ENCODE data around the gene SPG7. TPM values are rescaled to one million over a fixed set of nuclear protein-coding genes. Genes with fewer than 3 reads are reported as not detected.
"Not testable (repeated sequence)": the region's sequence is repeated elsewhere in the genome, so short reads cannot be mapped to it uniquely, and the experiment has no call there.

SPG7 gene
- 100 to 1,000 TPM in 1 of 2 donors, 10 to 100 TPM in 1; 81.4 to 134 TPM for total RNA-seq
- polyA plus RNA-seq (ENCODE audit: insufficient read length in 2 of 2), result 100 to 1,000 TPM in 1 of 2 donors, 10 to 100 TPM in 1; 92.0 to 150 TPM
- long read RNA-seq, donor 1, full-length matches to known transcripts, result 36 of 142 reads
- long read RNA-seq, donor 1, partial matches to known transcripts, result 52 of 142 reads
- long read RNA-seq, donor 1, other reads (novel, unspliced or antisense), result 54 of 142 reads
- long read RNA-seq, donor 2, full-length matches to known transcripts, result 12 of 19 reads
- long read RNA-seq, donor 2, partial matches to known transcripts, result 7 of 19 reads
- long read RNA-seq, donor 2, other reads (novel, unspliced or antisense), result 0 of 19 reads
- long read RNA-seq, donor 3, transcript SPG7-268 (17 exons, 3,359 nt), result major isoform, 7 of 16 reads
- long read RNA-seq, donor 3, partial matches to known transcripts, result 7 of 16 reads
- long read RNA-seq, donor 3, other reads (novel, unspliced or antisense), result 0 of 16 reads
- long read RNA-seq, donor 4, full-length matches to known transcripts, result 29 of 29 reads
- long read RNA-seq, donor 4, partial matches to known transcripts, result 0 of 29 reads
- long read RNA-seq, donor 4, other reads (novel, unspliced or antisense), result 0 of 29 reads

DNA sequence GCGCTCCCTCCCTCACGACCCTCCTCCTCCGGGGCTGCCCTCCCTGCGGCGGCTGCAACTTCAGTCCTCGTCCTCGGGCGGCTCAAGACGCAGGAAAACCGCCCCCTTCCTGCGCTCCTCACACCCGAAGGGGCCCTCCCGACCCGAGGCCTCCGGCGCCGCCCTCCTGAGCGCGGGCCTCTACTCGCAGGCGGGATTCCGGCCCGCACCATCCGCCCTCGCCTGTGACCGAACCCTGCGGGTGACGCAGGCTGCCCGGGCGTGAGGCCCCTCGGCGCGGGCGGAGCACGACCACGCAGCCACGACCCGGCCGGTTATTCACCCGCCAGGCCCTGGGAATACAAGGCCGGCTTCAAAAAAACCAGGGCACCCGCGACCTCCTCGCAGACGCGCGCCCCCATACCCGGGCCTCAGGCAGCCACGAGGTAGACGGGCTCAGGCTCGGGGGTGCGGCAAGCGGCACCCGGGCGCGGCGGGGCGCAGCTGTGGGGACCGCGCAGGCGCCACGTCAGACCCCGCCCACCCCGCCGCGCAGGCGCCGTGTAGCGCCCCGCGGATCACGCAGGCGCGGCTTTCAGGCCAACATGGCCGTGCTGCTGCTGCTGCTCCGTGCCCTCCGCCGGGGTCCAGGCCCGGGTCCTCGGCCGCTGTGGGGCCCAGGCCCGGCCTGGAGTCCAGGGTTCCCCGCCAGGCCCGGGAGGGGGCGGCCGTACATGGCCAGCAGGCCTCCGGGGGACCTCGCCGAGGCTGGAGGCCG is at the start of gene SPG7:
SPG7 (plus strand) TSS at position 570 of the 757 bp plus-strand sequence; CDS start at position 585, 15 bp downstream.
- peak; percentile 77 to 97 (median 86) for DNase-seq (ENCODE audit: low read depth in 4 of 6, low spot score in 6 of 6)
- under 1% methylated on average over 90 of the region's 90 CpGs for WGBS (ENCODE audit: insufficient coverage)
- H3K36me3 ChIP-seq (ENCODE audit: control insufficient read depth, insufficient read depth, low read length), result peaks cover 24% of the 10 kb centered on the region
- H3K4me1 ChIP-seq (ENCODE audit: control insufficient read depth, insufficient read depth, low read length), result peaks cover 32% of the 10 kb centered on the region
- no peaks in the 10 kb centered on the region for H3K9me3 ChIP-seq (ENCODE audit: control insufficient read depth, insufficient read depth, low read length)
- no peaks in the 10 kb centered on the region for H3K27me3 ChIP-seq (ENCODE audit: control insufficient read depth, insufficient read depth, low read length)
- H3K27ac ChIP-seq (ENCODE audit: low read depth, low read length), result peak within 1 kb of the TSS; percentile 90
- peak within 1 kb of the TSS; percentile 69 for H3K4me3 ChIP-seq (ENCODE audit: low read depth, low read length)

DNA sequence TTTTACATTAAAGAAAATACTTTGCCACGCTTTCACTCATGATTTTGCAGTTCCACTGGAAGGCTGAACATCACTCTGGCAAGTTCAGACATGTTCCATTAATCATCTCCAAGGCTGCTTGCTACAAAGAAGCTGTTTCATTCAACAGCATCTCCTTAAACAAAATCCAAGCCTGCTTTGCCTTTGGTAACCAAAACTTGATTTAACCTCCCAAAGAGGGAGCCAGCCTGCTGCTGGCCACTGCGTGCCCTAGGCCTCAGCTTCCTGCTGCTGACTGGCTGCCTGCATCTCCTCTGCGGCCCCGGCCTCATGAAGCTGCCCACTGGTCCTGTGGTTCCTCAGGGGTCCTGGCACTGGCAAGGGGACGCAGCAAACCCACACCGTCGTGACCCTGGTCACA is 49.7 kb upstream of the SPG7 start:
- peaks cover 3% of the 10 kb centered on the region for H3K36me3 ChIP-seq (ENCODE audit: control insufficient read depth, insufficient read depth, low read length)
- H3K9me3 ChIP-seq (ENCODE audit: control insufficient read depth, insufficient read depth, low read length), result no peaks in the 10 kb centered on the region
- no peak overlapping the region for H3K4me3 ChIP-seq (ENCODE audit: low read depth, low read length)
- DNase-seq (ENCODE audit: low read depth in 4 of 6, low spot score in 6 of 6), result no peak
- peaks cover 13% of the 10 kb centered on the region for H3K4me1 ChIP-seq (ENCODE audit: control insufficient read depth, insufficient read depth, low read length)
- 96% methylated on average over 7 of the region's 7 CpGs for WGBS (ENCODE audit: insufficient coverage)
- no peaks in the 10 kb centered on the region for H3K27me3 ChIP-seq (ENCODE audit: control insufficient read depth, insufficient read depth, low read length)
- no peak overlapping the region for H3K27ac ChIP-seq (ENCODE audit: low read depth, low read length)

DNA sequence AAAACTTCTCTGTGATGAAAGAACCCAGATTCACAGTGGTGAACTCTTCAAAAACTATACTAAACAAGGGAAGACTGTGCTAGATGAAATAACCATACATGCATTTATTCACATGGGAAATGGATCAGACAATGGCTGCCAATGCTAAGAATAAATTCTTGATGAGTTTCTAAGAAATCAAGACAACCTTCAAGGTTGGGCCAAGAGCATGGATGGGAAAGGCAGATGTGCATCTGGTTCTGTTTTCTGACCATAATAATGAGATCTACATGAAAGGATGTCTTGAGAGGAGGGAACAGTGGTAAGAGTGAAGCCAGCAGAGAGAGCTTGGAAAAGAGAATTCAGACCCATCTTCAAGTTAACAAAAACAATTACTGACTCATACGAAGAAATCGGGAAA is 49.2 kb upstream of the SPG7 start:
- no CpG with 5 or more reads among the region's 2 CpGs for WGBS (ENCODE audit: insufficient coverage)
- no peaks in the 10 kb centered on the region for H3K9me3 ChIP-seq (ENCODE audit: control insufficient read depth, insufficient read depth, low read length)
- peaks cover 9% of the 10 kb centered on the region for H3K4me1 ChIP-seq (ENCODE audit: control insufficient read depth, insufficient read depth, low read length)
- H3K36me3 ChIP-seq (ENCODE audit: control insufficient read depth, insufficient read depth, low read length), result peaks cover 3% of the 10 kb centered on the region
- no peaks in the 10 kb centered on the region for H3K27me3 ChIP-seq (ENCODE audit: control insufficient read depth, insufficient read depth, low read length)
- H3K4me3 ChIP-seq (ENCODE audit: low read depth, low read length), result no peak overlapping the region
- H3K27ac ChIP-seq (ENCODE audit: low read depth, low read length), result no peak overlapping the region
- DNase-seq (ENCODE audit: low read depth in 4 of 6, low spot score in 6 of 6), result no peak

GRCh38 chr16:89460556-89460955 is 47.6 kb upstream of the SPG7 start:
- peaks cover 3% of the 10 kb centered on the region for H3K36me3 ChIP-seq (ENCODE audit: control insufficient read depth, insufficient read depth, low read length)
- H3K27ac ChIP-seq (ENCODE audit: low read depth, low read length), result no peak overlapping the region
- no peak overlapping the region for H3K4me3 ChIP-seq (ENCODE audit: low read depth, low read length)
- H3K27me3 ChIP-seq (ENCODE audit: control insufficient read depth, insufficient read depth, low read length), result no peaks in the 10 kb centered on the region
- DNase-seq (ENCODE audit: low read depth in 4 of 6, low spot score in 6 of 6), result no peak
- H3K9me3 ChIP-seq (ENCODE audit: control insufficient read depth, insufficient read depth, low read length), result no peaks in the 10 kb centered on the region
- 93% methylated on average over 5 of the region's 6 CpGs for WGBS (ENCODE audit: insufficient coverage)
- peaks cover 7% of the 10 kb centered on the region for H3K4me1 ChIP-seq (ENCODE audit: control insufficient read depth, insufficient read depth, low read length)

- not testable (repeated sequence) for H3K36me3 ChIP-seq (ENCODE audit: control insufficient read depth, insufficient read depth, low read length); H3K27ac ChIP-seq (ENCODE audit: low read depth, low read length); H3K9me3 ChIP-seq (ENCODE audit: control insufficient read depth, insufficient read depth, low read length); H3K27me3 ChIP-seq (ENCODE audit: control insufficient read depth, insufficient read depth, low read length); H3K4me3 ChIP-seq (ENCODE audit: low read depth, low read length); DNase-seq (ENCODE audit: low read depth in 4 of 6, low spot score in 6 of 6)
- H3K4me1 ChIP-seq (ENCODE audit: control insufficient read depth, insufficient read depth, low read length), result peaks cover 15% of the 10 kb centered on the region
- 60% methylated on average over 2 of the region's 15 CpGs for WGBS (ENCODE audit: insufficient coverage)
Measured at GRCh38 chr16:89461890-89462289, 46.3 kb upstream of the SPG7 start.

- H3K27ac ChIP-seq (ENCODE audit: low read depth, low read length); H3K27me3 ChIP-seq (ENCODE audit: control insufficient read depth, insufficient read depth, low read length); H3K36me3 ChIP-seq (ENCODE audit: control insufficient read depth, insufficient read depth, low read length); H3K4me3 ChIP-seq (ENCODE audit: low read depth, low read length); DNase-seq (ENCODE audit: low read depth in 4 of 6, low spot score in 6 of 6); H3K9me3 ChIP-seq (ENCODE audit: control insufficient read depth, insufficient read depth, low read length): not testable (repeated sequence)
- peaks cover 17% of the 10 kb centered on the region for H3K4me1 ChIP-seq (ENCODE audit: control insufficient read depth, insufficient read depth, low read length)
- WGBS (ENCODE audit: insufficient coverage), result 98% methylated on average over 7 of the region's 30 CpGs
Measured at GRCh38 chr16:89462639-89463038, 45.6 kb upstream of the SPG7 start.

DNA sequence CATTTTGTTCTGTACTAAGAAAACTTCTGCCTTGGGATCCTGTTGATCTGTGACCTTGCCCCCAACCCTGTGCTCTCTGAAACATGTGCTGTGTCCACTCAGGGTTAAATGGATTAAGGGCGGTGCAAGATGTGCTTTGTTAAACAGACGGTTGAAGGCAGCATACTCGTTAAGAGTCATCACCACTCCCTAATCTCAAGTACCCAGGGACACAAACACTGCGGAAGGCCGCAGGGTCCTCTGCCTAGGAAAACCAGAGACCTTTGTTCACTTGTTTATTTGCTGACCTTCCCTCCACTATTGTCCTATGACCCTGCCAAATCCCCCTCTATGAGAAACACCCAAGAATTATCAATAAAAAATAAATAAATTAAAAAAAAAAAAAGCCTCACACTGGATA is 44.9 kb upstream of the SPG7 start:
- H3K27ac ChIP-seq (ENCODE audit: low read depth, low read length); H3K4me3 ChIP-seq (ENCODE audit: low read depth, low read length); H3K27me3 ChIP-seq (ENCODE audit: control insufficient read depth, insufficient read depth, low read length); DNase-seq (ENCODE audit: low read depth in 4 of 6, low spot score in 6 of 6); H3K9me3 ChIP-seq (ENCODE audit: control insufficient read depth, insufficient read depth, low read length); H3K36me3 ChIP-seq (ENCODE audit: control insufficient read depth, insufficient read depth, low read length): not testable (repeated sequence)
- peaks cover 18% of the 10 kb centered on the region for H3K4me1 ChIP-seq (ENCODE audit: control insufficient read depth, insufficient read depth, low read length)
- WGBS (ENCODE audit: insufficient coverage), result no CpG with 5 or more reads among the region's 5 CpGs

- no peak for DNase-seq (ENCODE audit: low read depth in 4 of 6, low spot score in 6 of 6)
- Histone ChIP-seq H3K27ac (ENCODE audit: low read depth, low read length) (no peak overlapping the region), H3K4me1 (ENCODE audit: control insufficient read depth, insufficient read depth, low read length) (peaks cover 23% of the 10 kb centered on the region), H3K9me3 (ENCODE audit: control insufficient read depth, insufficient read depth, low read length) (no peaks in the 10 kb centered on the region), H3K4me3 (ENCODE audit: low read depth, low read length) (no peak overlapping the region), H3K36me3 (ENCODE audit: control insufficient read depth, insufficient read depth, low read length) (no peaks in the 10 kb centered on the region), H3K27me3 (ENCODE audit: control insufficient read depth, insufficient read depth, low read length) (no peaks in the 10 kb centered on the region)
- WGBS (ENCODE audit: insufficient coverage), result 90% methylated on average over 1 of the region's 5 CpGs
Measured at GRCh38 chr16:89466920-89467319, 41.3 kb upstream of the SPG7 start.

- Histone ChIP-seq H3K36me3 (ENCODE audit: control insufficient read depth, insufficient read depth, low read length) (no peaks in the 10 kb centered on the region), H3K27me3 (ENCODE audit: control insufficient read depth, insufficient read depth, low read length) (no peaks in the 10 kb centered on the region), H3K9me3 (ENCODE audit: control insufficient read depth, insufficient read depth, low read length) (no peaks in the 10 kb centered on the region), H3K4me1 (ENCODE audit: control insufficient read depth, insufficient read depth, low read length) (peaks cover 23% of the 10 kb centered on the region), H3K4me3 (ENCODE audit: low read depth, low read length) (no peak overlapping the region), H3K27ac (ENCODE audit: low read depth, low read length) (no peak overlapping the region)
- DNase-seq (ENCODE audit: low read depth in 4 of 6, low spot score in 6 of 6), result no peak
- WGBS (ENCODE audit: insufficient coverage), result 100% methylated on average over 3 of the region's 7 CpGs
Measured at GRCh38 chr16:89467382-89467781, 40.8 kb upstream of the SPG7 start.
